ENCODE data around the gene NOTCH2. TPM values are rescaled to one million over a fixed set of nuclear protein-coding genes. Genes with fewer than 3 reads are reported as not detected.

Gene NOTCH2
- total RNA-seq, 4 donors from 2014 or later, result 91.1 to 148 (median 112) TPM

DNA sequence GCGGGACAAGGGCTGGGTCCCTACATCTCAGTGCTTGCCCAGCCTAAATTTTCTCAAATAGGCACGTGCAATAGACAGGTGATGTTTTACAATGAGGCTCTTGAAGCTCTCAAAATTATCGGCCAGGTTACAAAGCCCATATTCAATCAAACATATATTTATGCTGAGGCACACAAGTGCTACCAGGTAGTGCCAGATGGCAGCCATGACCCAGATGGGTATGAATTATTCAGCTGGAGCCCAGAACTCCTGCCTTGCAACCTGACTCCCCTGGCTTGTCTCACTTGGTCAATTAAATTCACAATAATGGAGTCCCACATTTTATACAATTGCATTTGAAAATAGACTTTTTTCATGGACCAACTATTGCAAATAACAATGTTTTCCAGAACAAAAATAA lies 160.8 kb downstream of the NOTCH2 start:
- TF ChIP-seq, protein P1, sequence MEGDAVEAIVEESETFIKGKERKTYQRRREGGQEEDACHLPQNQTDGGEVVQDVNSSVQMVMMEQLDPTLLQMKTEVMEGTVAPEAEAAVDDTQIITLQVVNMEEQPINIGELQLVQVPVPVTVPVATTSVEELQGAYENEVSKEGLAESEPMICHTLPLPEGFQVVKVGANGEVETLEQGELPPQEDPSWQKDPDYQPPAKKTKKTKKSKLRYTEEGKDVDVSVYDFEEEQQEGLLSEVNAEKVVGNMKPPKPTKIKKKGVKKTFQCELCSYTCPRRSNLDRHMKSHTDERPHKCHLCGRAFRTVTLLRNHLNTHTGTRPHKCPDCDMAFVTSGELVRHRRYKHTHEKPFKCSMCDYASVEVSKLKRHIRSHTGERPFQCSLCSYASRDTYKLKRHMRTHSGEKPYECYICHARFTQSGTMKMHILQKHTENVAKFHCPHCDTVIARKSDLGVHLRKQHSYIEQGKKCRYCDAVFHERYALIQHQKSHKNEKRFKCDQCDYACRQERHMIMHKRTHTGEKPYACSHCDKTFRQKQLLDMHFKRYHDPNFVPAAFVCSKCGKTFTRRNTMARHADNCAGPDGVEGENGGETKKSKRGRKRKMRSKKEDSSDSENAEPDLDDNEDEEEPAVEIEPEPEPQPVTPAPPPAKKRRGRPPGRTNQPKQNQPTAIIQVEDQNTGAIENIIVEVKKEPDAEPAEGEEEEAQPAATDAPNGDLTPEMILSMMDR (IDR thresholded peaks at IDR 0.05), result no peak
- no peak for TF ChIP-seq POLR2AphosphoS5 (IDR thresholded peaks at IDR 0.05)
- TF ChIP-seq EP300 (IDR thresholded peaks at IDR 0.05), result no peak
- intact Hi-C loops (cut with DNase I), result no loop called here
- 92% methylated on average over 3 of the region's 3 CpGs for WGBS
- Histone ChIP-seq H3K4me3 (no peak overlapping the region), H3K27ac (replicated peaks in 1 of 4) (no peak overlapping the region), H3K4me1 (peaks cover 0 to 6% (median 4%) of the 10 kb centered on the region in 4 donors), H3K36me3 (peaks cover 0 to 10% (median 6%) of the 10 kb centered on the region in 4 donors), H3K27me3 (no peaks in the 10 kb centered on the region), H3K9me3 (no peaks in the 10 kb centered on the region)
- DNase-seq (ENCODE audit: extremely low spot score), result peak; percentile 72

DNA sequence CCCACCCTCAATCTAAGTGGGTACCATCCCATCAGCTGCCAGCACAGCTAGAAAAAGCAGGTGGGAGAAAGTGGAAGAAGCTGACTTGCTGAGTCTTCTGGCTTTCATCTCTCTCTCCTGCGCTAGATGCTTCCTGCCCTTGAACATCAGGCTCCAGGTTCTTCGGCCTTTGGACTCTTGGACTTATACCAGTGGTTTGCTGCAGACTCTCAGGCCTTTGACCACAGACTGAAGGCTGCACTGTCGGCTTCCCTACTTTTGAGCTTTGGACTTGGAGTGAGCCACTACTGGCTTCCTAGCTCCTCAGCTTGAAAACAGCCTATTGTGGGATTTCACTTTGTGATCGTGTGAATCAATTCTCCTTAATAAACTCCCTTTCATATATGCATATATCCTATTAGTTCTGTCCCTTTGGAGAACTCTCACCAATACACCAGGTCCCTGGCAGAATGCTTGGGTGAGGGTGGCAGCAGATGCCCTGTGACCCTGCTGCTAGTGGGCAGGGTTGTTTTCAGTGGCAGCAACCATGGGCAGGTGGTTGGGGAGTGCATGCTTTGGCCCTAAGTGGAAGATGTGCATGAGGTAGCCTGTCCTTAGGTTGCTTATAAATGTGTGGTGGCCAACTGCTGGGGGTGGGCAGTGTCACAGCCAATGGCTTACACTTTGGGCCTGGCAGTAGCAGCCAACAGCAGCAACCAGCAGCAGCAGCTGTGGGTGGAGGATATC lies 162.4 kb downstream of the NOTCH2 start:
- intact Hi-C loops (cut with DNase I), result no loop called here
- WGBS, result 93% methylated on average over 4 of the region's 4 CpGs
- Histone ChIP-seq H3K27ac (replicated peaks in 1 of 4) (no peak overlapping the region), H3K4me1 (peaks cover 0 to 6% (median 4%) of the 10 kb centered on the region in 4 donors), H3K27me3 (no peaks in the 10 kb centered on the region), H3K36me3 (no peaks in the 10 kb centered on the region), H3K4me3 (no peak overlapping the region), H3K9me3 (no peaks in the 10 kb centered on the region)
- peak; percentile 68 for DNase-seq (ENCODE audit: extremely low spot score)
- no peak for TF ChIP-seq POLR2A (IDR thresholded peaks at IDR 0.05; ENCODE audit: low read depth)
- TF ChIP-seq EP300 (IDR thresholded peaks at IDR 0.05), result no peak
- TF ChIP-seq, protein P1 (IDR thresholded peaks at IDR 0.05), result no peak
- TF ChIP-seq POLR2AphosphoS5 (IDR thresholded peaks at IDR 0.05), result no peak

DNA sequence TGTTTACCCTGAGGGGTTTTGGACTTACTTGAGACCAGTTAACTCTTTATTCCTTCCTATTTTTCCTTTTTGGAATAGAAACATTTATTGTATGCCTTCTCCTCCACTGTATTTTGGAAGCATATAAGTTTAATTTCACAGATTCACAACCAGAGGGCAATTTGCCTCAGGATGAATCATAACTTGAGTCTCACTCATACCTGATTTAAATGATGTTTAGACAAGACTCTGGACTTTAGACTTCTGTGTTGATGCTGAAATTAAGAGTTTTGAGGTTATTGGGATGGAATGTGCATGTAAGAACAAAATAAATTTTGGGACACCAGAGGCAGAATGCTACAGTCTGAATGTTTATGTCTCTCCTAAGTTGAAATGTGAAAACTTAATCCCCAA lies 166.0 kb downstream of the NOTCH2 start:
- Histone ChIP-seq H3K27ac (replicated peaks in 1 of 4) (no peak overlapping the region), H3K27me3 (no peaks in the 10 kb centered on the region), H3K9me3 (no peaks in the 10 kb centered on the region), H3K4me1 (no peaks in the 10 kb centered on the region), H3K4me3 (no peak overlapping the region), H3K36me3 (no peaks in the 10 kb centered on the region)
- no peak for TF ChIP-seq EP300 (IDR thresholded peaks at IDR 0.05)
- TF ChIP-seq POLR2A (IDR thresholded peaks at IDR 0.05; ENCODE audit: low read depth), result no peak
- no peak for TF ChIP-seq POLR2AphosphoS5 (IDR thresholded peaks at IDR 0.05)
- TF ChIP-seq, protein P1 (IDR thresholded peaks at IDR 0.05), result no peak
- DNase-seq (ENCODE audit: extremely low spot score), result no peak
- intact Hi-C loops (cut with DNase I), result no loop called here

DNA sequence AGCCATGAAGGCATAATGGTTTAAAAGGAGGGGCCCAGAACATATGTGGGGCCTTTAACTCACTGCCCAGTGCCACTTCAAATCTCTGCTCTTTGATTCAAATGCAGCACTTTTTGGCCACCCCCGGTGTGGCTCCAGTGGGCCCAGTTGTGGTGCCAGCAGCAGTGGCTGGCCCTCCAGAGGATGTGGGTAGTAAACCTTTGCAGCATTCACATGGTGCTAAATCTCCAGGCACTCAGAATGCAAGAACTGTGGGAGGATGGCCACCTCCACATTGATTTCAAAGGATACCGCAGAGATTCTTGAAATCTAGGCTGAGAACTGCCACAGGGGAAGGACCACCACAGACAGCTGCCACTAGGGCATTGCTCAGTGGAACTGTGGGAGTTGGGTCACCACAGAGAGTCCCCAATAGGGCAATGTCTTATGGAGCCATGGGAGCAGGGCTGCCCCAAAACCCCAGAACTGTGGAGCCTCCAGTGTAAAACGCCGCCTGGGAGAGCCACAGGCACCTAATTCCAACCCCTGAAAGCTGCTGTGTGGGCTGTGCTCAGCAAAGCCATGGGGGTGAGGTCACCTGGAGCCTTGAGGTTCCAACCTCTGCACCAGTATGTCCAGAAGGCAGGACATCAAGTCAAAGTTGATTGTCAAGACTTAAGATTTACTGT lies 166.6 kb downstream of the NOTCH2 start:
- no peak overlapping the region for H3K4me3 ChIP-seq
- WGBS, result 74% methylated on average over 4 of the region's 4 CpGs
- no peaks in the 10 kb centered on the region for H3K27me3 ChIP-seq
- no peak overlapping the region for H3K27ac ChIP-seq (replicated peaks in 1 of 4)
- no peaks in the 10 kb centered on the region for H3K4me1 ChIP-seq
- TF ChIP-seq EP300 (IDR thresholded peaks at IDR 0.05) (no peak), POLR2AphosphoS5 (IDR thresholded peaks at IDR 0.05) (no peak), POLR2A (IDR thresholded peaks at IDR 0.05; ENCODE audit: low read depth) (no peak)
- TF ChIP-seq, protein P1 (IDR thresholded peaks at IDR 0.05), result no peak
- peak; percentile 55 for DNase-seq (ENCODE audit: extremely low spot score)
- H3K9me3 ChIP-seq, result no peaks in the 10 kb centered on the region
- H3K36me3 ChIP-seq, result no peaks in the 10 kb centered on the region
- intact Hi-C loops (cut with DNase I), result no loop called here

Data from esophagus muscularis mucosa (tissue), 4 donors.